Activated CD4-positive, alpha-beta T cell treated with anti-CD3 and anti-CD28 coated beads, Interleukin-2, amount 50 U/mL, for 1 hour (primary cell): ENCODE results near the gene ETAA1.

Experiments used
- DNase-seq: peaks from one replicate; pipeline ENCODE4 v3.0.0-alpha.2; 2020

ETAA1 gene

GRCh38 chr2:67397143-67397986, at the start of gene ETAA1:
TSS of gene ETAA1 (plus strand) at chr2:67397333. CDS start at chr2:67397449, 116 bp downstream.
- peak; percentile 93 for DNase-seq

- no peak for DNase-seq
These were observed 30.2 kb upstream of the ETAA1 start for GRCh38 chr2:67366832-67367412.

DNA sequence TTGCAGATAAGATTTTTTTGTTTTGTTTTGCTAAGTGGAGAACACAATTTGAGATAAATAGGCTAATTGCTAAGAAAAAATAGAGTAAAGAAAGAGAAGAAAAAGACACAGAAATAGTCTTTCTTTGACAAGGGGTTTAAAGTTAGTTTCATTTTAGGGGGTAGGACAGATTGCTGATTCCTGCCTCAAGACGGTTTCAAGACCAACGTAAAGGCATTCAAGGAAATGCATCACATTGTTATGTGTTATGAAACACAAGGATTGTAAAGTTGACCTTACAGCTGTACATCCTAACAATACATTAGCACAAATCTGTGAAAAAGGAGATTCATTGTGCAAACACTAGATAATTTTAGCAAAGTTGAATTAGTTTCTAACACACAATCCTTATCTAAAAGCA, 22.7 kb upstream of the ETAA1 start:
- no peak for DNase-seq

- DNase-seq = no peak
These were observed 22.2 kb upstream of the ETAA1 start for GRCh38 chr2:67374949-67375348.

DNA sequence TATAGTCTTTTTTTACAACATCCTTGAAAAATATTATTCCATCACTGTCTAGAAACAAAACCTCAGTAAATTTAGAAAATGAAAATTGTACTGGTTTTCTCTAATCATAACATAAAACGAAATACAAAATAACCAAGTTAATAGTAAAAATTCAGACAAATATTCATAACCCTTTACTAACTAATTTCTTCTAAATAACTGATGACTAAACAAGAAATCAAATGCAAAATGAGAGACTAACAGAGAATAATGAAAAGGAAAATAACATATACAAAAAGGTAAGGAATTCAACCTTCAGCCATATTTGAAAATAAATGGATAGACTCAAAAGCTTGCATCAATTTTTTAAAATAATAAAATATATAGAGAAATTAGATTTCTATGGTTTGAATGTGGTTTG, 18.6 kb upstream of the ETAA1 start:
- no peak for DNase-seq

DNA sequence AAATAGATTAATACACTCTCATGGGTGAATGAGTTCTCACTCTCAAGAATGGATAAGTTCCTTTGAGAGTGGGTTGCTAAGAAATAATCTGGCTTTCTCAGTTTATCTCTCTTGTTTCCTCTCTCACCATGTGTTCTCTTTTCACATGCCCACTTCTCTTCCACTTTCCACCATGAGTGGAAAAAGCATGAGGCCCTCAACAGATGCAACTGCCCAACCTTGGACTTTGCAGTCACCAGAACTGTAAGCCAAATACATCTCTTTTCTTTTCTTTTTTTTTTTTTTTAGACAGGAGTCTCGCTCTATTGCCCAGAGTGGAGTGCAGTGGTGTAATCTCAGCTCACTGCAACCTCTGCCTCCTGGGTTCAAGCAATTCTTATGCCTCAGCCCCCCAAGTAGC, 18.1 kb upstream of the ETAA1 start:
- DNase-seq = no peak

GRCh38 chr2:67384123-67384822, 12.9 kb upstream of the ETAA1 start:
- DNase-seq = no peak

DNA sequence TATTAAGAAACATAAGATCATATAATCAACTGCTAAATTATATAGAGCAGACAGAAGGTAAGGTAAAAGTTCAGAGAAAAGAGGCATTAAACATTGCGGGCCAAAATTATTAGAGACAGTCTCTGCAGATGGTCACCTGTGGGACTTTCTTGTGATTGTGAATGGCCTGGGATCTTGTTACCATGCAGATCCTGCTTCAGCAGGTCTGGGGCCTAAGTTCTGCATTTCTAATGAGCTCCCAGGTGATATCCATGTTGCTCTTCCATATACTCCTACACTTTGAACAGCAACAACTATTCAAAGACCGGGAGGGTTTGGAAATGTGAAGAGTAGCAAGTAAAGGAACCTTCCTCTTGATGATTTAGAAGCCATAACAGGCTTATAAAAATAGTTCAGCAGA, 8.5 kb upstream of the ETAA1 start:
- DNase-seq = no peak

DNA sequence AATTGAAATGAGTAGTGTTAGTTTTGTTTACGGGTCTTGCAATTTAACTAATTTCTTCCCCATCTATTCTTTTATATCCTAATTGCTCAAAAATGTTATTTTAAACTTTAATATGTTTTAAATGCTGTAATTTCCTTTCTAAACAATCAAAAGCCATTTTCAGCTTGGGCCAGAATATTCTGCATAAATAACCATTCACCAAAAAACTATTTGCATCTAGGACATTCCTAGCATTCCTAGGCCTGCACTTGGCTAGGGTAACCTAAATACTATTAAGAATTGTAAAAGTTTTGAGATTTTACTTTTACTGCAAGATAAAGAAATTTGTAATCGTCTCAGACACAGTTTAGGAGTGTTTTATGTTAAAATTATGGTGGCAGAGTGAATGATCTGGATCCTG, 7.8 kb upstream of the ETAA1 start:
- DNase-seq = no peak

DNA sequence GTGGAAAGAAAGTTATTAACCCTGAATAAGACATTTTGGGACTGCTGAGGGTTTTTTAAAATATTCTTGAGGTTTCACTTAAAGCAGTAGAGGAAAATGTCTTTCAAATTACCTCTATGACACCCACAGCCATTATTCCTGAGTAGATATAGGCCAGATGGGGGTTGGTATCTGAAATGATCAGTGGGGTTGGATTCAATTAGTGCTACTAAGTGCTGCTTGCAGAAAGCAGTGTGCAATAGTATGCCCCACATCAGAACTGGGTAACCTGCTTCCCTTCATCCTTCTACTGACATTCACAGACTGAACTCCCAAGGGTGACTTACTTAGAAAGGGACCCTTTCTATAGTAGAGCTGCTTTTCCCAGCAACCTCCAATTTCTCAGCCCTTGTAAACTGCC, 7.3 kb upstream of the ETAA1 start:
- DNase-seq = no peak

DNA sequence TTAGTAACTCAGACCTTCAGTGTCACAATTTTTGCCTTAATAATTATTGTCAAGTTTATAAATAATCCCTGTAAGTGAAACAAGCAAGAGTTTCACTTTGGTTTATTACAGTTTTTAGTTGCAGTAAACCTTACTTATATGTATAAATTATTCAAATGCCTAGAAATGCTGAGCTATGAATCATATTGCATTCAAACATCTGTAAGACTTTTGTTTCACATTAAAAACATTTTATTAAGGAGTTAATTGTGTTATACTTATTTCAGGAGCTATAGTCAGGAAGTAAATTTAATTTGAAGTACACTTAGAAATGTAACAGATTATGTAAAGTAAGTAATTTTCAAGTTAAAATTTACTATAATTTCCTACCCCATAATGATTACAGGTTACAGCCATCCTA, 3.9 kb upstream of the ETAA1 start:
- DNase-seq = no peak

DNA sequence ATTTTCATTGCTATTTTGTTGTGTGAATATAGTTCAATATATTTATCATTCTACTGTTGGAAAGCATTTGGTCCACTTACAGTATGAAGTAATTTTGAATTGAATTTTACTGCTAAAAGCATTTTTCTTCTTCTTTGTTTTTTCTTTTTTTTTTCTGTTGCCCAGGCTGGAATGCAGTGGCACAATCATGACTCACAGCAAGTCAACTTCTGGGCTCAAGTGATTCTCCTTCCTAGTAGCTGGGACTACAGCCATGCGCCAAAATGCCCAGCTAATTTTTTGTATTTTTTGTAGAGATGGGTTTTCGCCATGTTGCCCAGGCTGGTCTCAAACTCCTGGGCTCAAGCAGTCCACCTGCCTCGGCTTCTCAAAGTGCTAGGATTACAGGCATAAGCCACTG, 2.4 kb upstream of the ETAA1 start:
- DNase-seq = no peak

DNA sequence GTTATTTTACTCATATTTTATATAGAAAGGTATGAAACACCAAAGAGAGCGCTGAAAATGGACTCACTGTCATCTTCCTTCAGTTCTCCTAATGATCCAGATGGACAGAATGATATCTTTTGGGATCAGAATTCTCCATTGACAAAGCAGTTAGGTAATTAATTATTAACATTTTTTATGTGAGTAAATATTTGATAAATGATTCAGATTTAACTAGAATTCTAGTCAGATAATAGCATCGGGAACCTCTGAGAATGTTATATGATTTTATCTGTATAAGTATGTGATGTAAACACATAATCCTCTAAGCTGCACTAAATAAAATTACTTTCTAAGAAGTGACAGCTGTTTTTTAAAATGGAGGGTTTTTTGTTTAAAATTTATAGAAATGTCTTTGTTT, 2.0 kb downstream of the ETAA1 start:
- DNase-seq = no peak

GRCh38 chr2:67399831-67400489, 2.8 kb downstream of the ETAA1 start:
- no peak for DNase-seq

DNA sequence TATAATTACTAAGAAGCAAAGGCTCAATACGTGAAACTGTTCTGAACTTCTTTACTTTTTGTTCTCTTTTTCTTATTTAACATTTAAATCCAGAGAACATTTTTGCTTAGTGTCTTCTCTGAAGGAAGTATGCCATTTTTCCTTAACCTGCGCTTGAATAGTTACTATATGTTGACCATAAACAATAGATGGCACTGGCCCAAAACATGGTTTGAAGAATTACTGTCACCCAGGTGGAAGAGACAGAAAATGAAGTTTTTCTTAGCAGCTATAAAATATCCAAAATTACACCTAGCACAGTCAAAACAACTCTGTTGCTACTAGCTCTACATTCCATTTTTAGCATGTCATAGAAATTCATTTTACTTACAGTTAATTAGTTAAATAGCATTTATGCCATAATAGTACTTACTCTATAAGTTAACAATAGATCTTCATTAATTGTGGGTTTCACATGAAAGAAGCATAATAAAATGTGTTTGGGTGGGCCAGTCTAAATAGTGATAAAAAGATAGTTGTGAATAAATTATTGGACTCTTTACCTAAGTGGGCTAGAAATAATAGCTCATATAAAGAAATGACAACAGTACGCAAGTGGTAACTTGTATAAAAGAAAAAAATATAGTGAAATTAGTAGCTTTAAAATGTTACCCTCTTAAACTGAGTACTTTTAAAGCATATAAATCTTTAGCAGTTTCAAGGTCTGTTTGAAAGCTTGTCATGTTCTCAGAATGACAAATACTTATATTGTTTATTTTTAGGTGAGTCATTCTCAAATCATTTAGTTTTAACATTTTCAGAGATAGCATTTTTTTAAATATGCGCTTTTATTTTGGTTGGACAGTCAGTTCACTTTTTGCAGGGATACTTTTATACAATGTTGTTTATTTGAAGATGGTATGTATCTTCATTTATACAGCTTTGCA, 3.7 kb downstream of the ETAA1 start:
- no peak for DNase-seq

DNA sequence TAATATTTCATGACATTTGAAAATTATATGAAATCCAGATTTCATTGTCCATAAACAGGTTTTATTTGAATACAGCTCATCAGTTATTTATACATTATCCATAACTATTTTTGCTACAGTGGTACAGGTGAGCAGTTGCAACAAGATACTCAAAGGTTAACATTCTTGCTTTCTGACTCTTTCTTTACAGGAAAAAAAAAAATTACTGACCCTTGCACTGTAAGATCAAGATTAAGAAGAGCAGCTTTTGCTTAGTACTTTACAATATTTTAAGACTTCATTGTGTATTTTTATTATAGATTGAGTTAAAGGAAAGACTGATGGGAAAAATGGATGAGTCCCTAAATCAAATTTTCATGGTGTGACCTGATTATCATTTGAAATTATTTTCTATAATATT, 11.2 kb downstream of the ETAA1 start:
- DNase-seq = no peak

DNA sequence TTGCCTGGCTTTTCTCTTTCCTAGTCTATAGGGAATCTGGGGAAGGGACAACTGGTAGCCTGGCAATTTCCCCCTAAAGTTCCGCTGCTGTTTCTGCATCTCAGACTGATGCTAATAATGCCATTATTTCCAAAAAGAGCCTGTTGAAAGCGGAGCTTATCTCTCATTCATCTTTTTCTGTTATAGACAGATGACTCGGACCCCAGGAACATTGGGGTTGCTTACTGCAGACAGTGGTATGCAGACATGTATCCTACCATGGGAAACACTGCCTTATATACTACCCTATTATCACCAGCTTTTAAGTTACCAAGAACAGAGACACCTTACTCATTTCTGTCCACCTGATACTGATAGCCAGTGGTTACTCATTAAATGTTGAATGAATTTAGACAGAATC, 15.3 kb downstream of the ETAA1 start:
- no peak for DNase-seq

DNA sequence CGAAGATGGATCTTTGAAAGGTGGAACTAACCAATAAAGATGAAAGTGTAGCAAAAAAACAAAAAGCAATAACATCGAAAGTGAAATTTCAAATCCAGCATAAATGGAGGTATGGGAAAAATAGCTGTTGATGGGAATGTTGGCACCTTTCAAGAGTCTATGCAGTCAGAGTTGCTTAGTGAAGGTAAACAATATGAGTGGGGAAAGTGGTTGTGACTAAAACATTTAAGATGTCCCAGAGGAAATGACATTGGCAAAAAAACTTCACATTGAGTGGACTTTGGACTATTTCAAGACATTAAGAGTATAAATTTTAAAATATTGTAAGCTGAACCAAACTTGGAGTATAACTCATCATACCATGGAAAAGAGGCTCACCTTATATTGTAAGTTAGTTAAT, 17.7 kb downstream of the ETAA1 start:
- DNase-seq = no peak

- no peak for DNase-seq
These were observed 19.0 kb downstream of the ETAA1 start for GRCh38 chr2:67416136-67416535.

GRCh38 chr2:67423489-67423888, 26.4 kb downstream of the ETAA1 start:
- DNase-seq = no peak

DNA sequence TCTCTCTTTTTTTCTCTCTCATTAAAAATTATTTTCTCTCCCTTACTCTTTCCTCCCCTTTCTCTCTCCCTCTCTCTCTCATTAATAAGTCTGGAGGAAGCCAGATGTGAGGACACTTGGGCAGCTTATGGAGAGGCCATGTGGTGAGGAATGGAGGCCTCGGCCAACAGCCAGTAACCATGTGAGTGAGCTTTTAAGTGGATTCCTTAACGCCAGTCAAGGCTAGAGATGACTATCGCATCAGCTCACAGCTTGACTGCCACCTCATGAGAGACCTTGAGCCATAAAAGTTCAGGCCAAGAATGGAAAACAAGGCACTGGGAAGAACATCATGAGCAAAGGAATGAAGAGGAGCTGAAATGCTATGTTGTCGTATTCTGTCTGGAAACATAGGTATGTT, 39.1 kb downstream of the ETAA1 start:
- no peak for DNase-seq

DNA sequence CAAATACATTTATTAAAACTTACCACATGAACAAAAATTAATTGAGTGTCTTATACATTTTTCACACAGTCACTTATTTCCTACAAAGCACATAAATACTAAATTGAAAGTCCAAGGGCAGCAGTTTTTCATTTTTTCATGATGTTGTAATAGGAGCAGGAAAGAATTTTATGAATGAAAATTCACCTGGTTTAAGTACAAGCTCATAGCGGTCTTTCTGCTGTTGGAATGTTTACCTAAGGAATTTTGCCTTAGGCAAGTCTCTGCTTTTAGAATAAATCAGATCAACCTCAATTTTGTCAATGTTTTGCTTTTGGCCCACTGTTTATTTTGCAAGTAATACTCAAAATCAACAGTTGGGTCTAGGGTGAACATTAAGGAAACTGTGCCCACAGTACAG, 40.0 kb downstream of the ETAA1 start:
- DNase-seq = no peak

DNA sequence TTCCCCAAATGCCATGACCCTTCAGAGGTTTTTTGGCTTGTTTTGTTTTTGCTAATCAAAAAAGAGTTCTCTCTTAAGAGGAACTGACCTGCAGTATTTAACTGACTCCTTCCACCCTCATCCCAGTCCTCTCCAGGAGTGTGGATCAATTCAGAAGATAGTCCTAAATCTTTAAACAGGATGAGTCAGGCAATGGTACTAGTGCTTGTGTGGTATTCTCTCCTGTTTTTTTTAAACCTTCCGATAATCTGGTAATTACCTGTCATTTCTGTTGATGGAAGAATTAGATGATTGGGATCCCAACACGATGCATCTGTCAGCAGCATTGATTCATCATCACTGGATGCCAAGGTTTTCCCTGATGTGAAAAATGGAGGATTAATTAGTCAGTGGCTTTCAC, 41.2 kb downstream of the ETAA1 start:
- DNase-seq = no peak
